ENCODE results near the gene VEGFD.
"Not testable (repeated sequence)": the region's sequence is repeated elsewhere in the genome, so short reads cannot be mapped to it uniquely, and the experiment has no call there.

Gene VEGFD

GRCh38 chrX:15358533-15358932 is 25.7 kb downstream of the VEGFD start:
- no peak for DNase-seq

- no peak for DNase-seq
Measured at GRCh38 chrX:15356444-15356843, 27.8 kb downstream of the VEGFD start.

DNA sequence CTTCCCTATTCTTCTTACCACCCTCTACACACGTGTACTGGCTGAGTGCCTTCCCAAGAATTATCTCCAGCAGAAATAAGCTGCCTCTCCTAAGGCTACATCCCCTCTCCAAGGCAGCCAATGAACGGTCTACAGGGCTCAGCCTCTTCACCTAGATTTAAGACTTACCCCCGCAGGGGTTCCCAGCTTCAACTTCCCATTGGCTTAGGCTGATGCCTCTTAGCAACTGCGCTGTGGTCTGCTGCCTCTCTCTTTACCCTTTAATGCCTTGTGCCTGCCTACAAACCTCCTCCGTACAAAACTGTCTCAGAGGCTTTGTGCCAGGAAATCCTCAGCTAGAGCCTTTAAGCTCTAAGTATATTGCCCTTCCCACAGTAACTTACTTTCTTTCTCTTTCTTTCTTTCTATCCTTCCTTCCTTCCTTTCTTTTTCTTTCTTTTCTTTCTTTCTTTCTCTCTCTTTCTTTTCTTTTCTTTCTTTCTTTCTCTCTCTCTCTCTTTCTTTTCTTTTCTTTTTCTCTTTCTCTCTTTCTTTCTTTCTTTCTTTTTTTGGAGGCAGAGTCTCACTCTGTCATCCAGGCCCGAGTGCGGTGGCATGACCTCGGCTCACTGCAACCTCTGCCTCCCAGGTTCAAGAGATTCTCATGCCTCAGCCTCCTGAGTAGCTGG is 33.8 kb downstream of the VEGFD start:
- no peak for DNase-seq

DNA sequence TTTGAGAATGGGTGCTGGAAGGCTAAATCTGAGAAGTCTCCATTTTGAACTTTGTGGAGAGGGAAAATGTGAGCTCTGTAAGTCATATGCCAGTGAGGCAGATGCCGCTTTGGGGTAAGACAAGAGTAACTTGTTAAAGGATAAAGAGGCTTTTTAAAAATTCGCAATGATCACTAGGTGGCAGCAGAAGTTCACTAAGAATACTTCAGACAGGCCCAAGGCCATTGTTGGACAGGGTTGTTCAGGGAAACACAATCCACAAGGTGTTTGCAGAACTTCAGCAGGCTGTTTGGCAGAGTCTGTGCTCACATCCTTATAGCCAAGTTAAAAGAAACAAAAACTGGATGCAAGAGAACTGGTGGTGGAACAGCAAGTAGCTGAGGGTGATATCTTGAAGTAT is 35.2 kb downstream of the VEGFD start:
- DNase-seq: peak in 2 of 5 experiments; percentile 9 to 48

- DNase-seq: no peak
Measured at GRCh38 chrX:15345976-15346375, 38.2 kb downstream of the VEGFD start.

DNA sequence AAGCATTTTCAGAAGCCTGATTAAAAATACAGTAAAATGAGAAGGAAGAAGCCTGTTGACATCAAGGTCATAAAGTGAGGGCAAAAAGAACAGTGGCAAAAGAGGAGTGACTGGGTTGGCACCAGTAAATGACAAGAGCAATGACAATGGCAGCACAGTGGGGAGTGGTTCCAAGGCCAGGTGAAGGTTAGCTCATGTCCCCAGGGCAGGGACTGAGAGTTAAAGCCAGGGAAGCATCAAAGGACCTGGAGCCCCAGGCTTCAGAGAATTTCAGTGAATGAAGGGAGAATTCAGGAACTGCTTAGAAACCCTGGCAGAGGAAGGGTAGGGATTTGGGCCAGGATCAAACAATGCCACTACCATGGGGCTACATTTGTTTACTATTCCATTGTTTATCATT is 40.1 kb downstream of the VEGFD start:
- DNase-seq: no peak

DNA sequence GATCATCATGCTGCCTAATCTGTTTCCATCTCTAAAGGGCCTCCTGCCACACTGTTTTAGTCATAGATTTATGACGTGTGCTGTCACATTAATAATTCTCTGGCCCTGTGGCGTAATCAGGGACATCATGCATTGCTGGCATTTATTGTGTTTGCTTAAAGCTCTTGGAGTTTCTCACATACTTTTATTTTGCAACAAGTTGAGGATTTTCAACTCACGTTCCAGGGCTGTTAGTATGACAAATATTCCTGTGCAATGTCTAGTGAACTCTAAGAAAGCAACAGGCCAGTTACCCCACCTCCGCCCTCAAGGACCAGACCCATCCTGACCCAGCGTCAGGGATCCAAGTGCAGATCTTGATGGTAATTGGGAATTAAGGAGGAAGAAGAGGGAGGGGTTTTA is 41.1 kb downstream of the VEGFD start:
- DNase-seq: no peak

GRCh38 chrX:15340867-15341266 is 43.3 kb downstream of the VEGFD start:
- no peak for DNase-seq

DNA sequence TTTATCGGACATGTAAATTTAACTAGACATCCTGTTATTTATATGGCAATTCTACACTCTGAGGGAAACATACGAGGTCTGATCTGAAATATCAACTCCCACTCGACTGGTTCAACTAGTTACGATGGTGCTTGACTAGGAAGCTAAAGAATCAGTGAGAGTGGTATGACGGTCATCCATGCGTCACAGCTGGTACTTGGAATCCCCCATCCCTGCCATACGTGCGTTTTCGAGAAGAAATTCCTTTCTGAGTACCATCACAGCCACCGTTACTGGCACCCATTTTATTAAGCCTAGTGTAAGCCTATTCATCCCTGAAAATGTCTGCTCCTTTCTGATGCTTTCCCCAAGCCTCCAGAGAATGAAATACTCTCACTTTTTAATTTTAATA is 48.2 kb downstream of the VEGFD start:
- peak in 3 of 5 experiments; percentile 50 to 63 (median 52) for DNase-seq

GRCh38 chrX:15335135-15336022 is 48.8 kb downstream of the VEGFD start, which contains the start of gene PIGA:
Gene PIGA, minus strand, starts transcription at chrX:15335523. Its CDS starts 3,593 bp downstream, at chrX:15331930.
- DNase-seq: peak; percentile 76 to 97 (median 88)

DNA sequence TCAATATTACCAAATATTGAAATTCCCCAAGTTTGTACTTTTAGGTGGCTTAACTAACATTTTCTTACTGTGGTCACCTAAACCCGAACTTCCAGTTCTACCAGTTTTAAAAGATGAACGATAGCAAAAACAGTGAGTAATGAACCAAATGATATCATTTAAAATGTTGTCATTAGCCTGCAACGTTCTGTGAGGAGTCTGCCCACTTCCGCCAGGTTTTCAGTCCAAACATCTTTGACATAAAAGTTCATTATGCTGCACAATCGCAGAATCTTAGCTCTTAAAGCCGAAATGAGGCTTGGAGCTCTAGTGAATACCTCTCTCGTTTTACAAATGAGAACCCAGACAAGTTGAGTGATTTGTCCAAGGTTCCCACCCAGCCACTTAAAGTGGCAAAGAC is 49.7 kb downstream of the VEGFD start:
- DNase-seq: peak in 3 of 5 experiments; percentile 6 to 70 (median 13)

DNA sequence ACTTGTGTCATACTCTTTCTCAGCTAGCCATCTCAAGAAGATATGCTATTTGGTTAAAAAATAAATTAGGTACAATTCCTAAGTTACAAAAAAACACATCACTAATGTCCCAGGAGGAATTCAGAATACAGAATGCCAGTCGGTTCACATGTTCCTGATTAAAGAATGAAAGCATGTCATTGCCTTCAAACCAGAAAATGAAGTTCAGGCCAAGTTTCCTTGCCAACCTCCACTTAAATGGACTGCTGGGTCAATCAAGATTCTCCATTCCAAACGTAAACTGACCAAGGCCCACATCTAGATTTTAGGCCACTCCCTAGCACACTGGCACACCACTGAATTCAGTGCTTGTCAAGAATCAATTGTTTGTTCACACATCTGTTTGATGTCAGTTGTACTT is 55.4 kb downstream of the VEGFD start:
- no peak for DNase-seq

DNA sequence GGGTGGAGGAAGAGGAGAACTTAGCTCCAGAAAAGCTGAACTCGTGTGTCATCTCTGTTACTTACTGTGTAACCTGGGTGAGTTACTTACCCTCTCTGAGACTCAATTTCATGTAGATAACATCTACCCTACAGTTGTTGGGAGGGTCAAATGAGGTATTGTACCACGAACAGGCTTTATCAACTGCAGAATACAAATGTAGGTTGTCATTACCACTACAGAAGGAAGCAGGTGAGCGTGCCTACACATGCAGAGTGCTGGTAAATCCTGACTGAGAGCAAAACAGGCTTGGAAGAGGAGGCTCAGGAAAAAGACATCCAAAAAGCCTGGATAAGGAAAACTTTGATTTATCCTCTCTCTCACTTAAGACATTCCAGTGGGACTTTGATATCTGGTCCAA is 56.1 kb downstream of the VEGFD start:
- peak in 1 of 5 experiments; percentile 5 for DNase-seq

- no peak for DNase-seq
Measured at GRCh38 chrX:15322472-15322871, 61.7 kb downstream of the VEGFD start.

DNA sequence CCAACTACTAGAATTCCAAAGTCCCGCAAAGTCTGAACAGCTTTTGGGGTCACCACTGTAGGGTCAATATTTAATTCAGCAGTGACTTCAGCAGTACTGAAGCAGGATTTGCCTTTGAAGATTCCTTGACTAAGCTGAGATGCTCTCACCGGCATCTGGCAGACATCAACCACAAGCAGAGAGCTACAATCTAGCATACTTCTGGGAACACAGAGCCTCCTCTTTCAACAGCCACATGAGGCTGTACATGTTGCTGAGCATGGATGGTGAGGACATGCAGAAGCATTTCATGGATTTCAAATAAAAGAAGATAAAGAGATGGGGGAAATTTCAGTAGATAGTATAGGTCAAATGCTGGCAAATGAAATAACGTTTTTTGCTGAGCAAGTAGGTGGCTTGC is 62.1 kb downstream of the VEGFD start:
- no peak for DNase-seq

GRCh38 chrX:15321447-15321846 is 62.8 kb downstream of the VEGFD start:
- DNase-seq: no peak

GRCh38 chrX:15320297-15320696 is 63.9 kb downstream of the VEGFD start:
- DNase-seq: no peak

DNA sequence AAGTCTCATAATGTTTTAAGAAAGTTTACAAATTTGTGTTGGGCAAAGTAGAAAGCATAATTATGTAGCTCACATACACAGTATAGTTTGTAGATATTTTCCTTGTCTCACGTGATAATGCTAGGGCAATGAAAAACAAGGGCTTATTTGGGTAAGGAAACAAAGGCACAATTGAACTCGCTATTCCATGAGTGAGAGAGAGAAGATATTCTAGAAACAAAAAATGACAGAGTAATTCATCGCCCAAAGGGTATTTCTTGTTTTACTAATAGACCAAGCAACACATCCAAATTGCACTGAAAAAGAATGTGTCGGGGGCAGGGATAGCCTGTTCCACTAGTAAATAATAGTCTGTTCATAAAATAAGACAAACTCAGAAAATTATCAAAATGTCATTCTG is 65.1 kb downstream of the VEGFD start:
- DNase-seq: no peak

GRCh38 chrX:15315509-15315908 is 68.7 kb downstream of the VEGFD start, which contains the start of gene ASB11:
Gene ASB11, minus strand, starts transcription at chrX:15315640. Its CDS starts 35 bp downstream, at chrX:15315605.
- DNase-seq: no peak

GRCh38 chrX:15314472-15314871 is 69.7 kb downstream of the VEGFD start:
- no peak for DNase-seq

DNA sequence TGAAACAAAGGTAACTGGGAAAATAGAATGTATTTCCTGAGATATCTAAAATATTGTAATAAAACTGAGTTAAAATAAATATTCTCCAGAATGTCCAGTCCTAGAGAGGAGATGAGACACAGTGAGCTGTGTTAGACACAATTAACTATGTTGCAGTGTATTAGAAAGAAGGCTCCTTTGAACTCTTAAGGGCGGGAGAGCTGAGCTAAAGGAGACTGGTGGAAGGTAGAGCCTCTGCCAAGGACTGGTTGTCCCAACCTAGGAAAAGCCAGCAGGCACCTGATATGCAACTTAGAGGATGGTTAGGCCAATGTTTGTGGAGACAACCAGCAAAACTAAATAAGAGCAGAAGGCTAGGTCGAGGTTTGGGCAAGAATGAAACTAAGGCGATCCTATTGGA is 73.1 kb downstream of the VEGFD start:
- no peak for DNase-seq

DNA sequence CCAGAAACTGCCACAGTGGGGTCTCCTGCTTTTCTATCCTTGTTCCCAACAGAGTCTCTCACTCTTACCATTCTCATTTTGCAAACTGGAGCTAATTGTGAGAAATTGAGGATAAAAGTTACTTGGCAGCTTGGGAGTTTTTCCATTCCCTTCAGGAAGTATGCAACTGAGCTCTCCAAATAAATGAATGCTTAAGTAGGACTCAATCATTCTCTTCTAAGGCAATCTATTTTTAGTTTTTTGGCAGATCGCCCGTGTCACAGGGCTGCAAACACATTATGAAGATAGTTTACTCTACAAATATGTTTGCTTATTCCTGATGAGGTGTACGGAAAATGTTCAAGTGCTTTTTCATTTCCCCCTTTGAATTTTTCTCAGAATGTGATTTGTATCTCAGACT is 74.1 kb downstream of the VEGFD start:
- no peak for DNase-seq

GRCh38 chrX:15305899-15306298 is 78.3 kb downstream of the VEGFD start:
- not testable (repeated sequence) for DNase-seq

GRCh38 chrX:15301924-15302323 is 82.3 kb downstream of the VEGFD start:
- DNase-seq: peak in 1 of 5 experiments; percentile 78
